Activated CD4-positive, alpha-beta T cell treated with anti-CD3 and anti-CD28 coated beads, Interleukin-2, Interleukin-6, amounts not matched to agents 100 ng/mL and 50 ng/mL, durations not matched to agents 16 hours and 8 hours (primary cell): ENCODE measurements around the gene NPAT.
A peak's percentile ranks its signal among the peaks of the same experiment; 100 is the strongest.
"Not testable (repeated sequence)": the region's sequence is repeated elsewhere in the genome, so short reads cannot be mapped to it uniquely, and the experiment has no call there.

ENCODE experiments used
- DNase-seq: peaks from one replicate; pipeline ENCODE4 v3.0.0-alpha.2; 2020

NPAT gene

GRCh38 chr11:108218912-108219783 lies 3.3 kb downstream of the NPAT start:
- no peak for DNase-seq

- no peak for DNase-seq
These were observed 4.0 kb downstream of the NPAT start for GRCh38 chr11:108218455-108218854.

- DNase-seq = no peak
These were observed 5.5 kb downstream of the NPAT start for GRCh38 chr11:108216988-108217387.

GRCh38 chr11:108213784-108214183 lies 8.7 kb downstream of the NPAT start:
- no peak for DNase-seq

- DNase-seq = no peak
These were observed 12.0 kb downstream of the NPAT start for GRCh38 chr11:108210441-108210840.

- DNase-seq = no peak
These were observed 14.8 kb downstream of the NPAT start for GRCh38 chr11:108207683-108208060.

- DNase-seq = no peak
These were observed 15.3 kb downstream of the NPAT start for GRCh38 chr11:108206969-108207682.

GRCh38 chr11:108206171-108206570 lies 16.3 kb downstream of the NPAT start:
- DNase-seq = no peak

- peak; percentile 54 for DNase-seq
These were observed 17.4 kb downstream of the NPAT start for GRCh38 chr11:108204929-108205499.

- no peak for DNase-seq
These were observed 18.1 kb downstream of the NPAT start for GRCh38 chr11:108204376-108204775.

- DNase-seq = no peak
These were observed 19.4 kb downstream of the NPAT start for GRCh38 chr11:108203075-108203474.

- peak; percentile 78 for DNase-seq
These were observed 22.8 kb downstream of the NPAT start for GRCh38 chr11:108199446-108200321.

- DNase-seq = no peak
These were observed 23.6 kb downstream of the NPAT start for GRCh38 chr11:108198833-108199232.

GRCh38 chr11:108197351-108197750 lies 25.1 kb downstream of the NPAT start:
- DNase-seq = peak; percentile 27

GRCh38 chr11:108196901-108197300 lies 25.5 kb downstream of the NPAT start:
- peak; percentile 59 for DNase-seq

GRCh38 chr11:108193725-108194124 lies 28.7 kb downstream of the NPAT start:
- DNase-seq = no peak

- DNase-seq = no peak
These were observed 44.9 kb downstream of the NPAT start for GRCh38 chr11:108177570-108177969.

- DNase-seq = peak; percentile 52
These were observed 52.3 kb downstream of the NPAT start for GRCh38 chr11:108170184-108170583.

- no peak for DNase-seq
These were observed 54.8 kb downstream of the NPAT start for GRCh38 chr11:108167624-108168023.

GRCh38 chr11:108162878-108163277 lies 59.6 kb downstream of the NPAT start:
- not testable (repeated sequence) for DNase-seq

GRCh38 chr11:108160970-108161566 lies 61.4 kb downstream of the NPAT start:
- DNase-seq = no peak

GRCh38 chr11:108154591-108154990 lies 67.8 kb downstream of the NPAT start:
- no peak for DNase-seq
